Lower leg skin (tissue), 3 donors: ENCODE data around the gene PGRMC1.

Experiments
- CTCF ChIP-seq, 3 donors: fragments of 450-650 bp; IDR thresholded peaks; one replicate each; pipeline ENCODE4 v1.5.1; 2016; ENCODE audit warnings: antibody characterized with exemption in 3 of 3, mild to moderate bottlenecking in 3 of 3, moderate library complexity in 2 of 3
- POLR2A ChIP-seq, 2 donors: fragments of 450-650 bp; IDR thresholded peaks; one replicate each; pipeline ENCODE4 v1.6.1; 2016 to 2017; ENCODE audit warnings: antibody characterized with exemption in 2 of 2, mild to moderate bottlenecking in 1 of 2, moderate library complexity in 1 of 2

- TF ChIP-seq CTCF (IDR thresholded peaks at IDR 0.05) = no peak
- TF ChIP-seq POLR2A (IDR thresholded peaks at IDR 0.05) = no peak
Measured at GRCh38 chrX:119189595-119189994, 46.5 kb upstream of the PGRMC1 start.
